Measurements from ENCODE around the gene CYB5A.

DNA sequence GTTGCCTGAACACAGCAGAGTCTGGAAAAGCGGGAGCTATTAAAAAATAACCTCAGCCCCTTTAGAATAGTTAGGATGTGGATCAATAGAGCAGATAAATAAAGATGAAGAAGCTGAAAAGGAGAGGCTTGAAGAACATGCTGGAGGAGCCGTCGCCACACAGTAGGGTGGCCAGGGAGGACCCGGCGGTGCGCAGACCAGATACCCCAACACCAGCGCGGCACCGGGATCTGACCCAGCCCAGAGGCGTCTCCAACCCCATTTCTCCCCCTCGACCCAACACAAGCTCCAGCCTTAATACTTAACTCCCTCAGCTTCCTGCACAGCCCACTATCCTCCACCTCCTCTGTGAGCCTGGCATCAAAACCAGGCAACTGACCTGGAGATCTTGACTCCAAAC is 16.0 kb downstream of the CYB5A start:
- TF ChIP-seq CTCF (IDR thresholded peaks at IDR 0.05; ENCODE audit: low read depth, low read length): no peak
- TF ChIP-seq EZH2phosphoT487 (IDR thresholded peaks at IDR 0.05; ENCODE audit: low read depth): no peak

Data from OCI-LY3 (cell line).